GM21528 (cell line): Measurements from ENCODE around the gene LDLRAD3.

Source experiments
- ATAC-seq: cut with Tn5 transposase; IDR thresholded peaks from one replicate; pipeline ENCODE4 v1.9.1; 2021; ENCODE audit warnings: mild to moderate bottlenecking, moderate library complexity; ENCODE audit not compliant: unreplicated experiment, low FRiP score

Gene LDLRAD3

DNA sequence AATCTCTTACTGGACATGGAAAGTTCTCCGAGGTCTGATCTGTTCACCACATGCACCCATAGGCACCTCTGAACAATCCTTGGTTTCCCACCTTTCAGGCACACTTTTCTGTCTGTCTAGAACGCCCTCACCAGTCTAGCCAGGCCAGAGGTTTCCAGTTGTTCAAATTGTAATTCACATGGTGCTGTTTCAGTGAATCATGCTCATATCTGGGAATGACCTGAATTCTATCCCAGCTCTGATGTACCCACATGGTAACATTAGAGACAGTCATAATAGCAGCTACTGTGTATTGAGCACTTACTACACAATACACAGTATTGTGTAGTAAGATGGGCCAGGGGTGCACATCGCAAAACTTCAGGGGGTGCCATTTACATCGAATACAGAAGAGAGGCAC lies 207.1 kb downstream of the LDLRAD3 start:
- no peak for ATAC-seq

DNA sequence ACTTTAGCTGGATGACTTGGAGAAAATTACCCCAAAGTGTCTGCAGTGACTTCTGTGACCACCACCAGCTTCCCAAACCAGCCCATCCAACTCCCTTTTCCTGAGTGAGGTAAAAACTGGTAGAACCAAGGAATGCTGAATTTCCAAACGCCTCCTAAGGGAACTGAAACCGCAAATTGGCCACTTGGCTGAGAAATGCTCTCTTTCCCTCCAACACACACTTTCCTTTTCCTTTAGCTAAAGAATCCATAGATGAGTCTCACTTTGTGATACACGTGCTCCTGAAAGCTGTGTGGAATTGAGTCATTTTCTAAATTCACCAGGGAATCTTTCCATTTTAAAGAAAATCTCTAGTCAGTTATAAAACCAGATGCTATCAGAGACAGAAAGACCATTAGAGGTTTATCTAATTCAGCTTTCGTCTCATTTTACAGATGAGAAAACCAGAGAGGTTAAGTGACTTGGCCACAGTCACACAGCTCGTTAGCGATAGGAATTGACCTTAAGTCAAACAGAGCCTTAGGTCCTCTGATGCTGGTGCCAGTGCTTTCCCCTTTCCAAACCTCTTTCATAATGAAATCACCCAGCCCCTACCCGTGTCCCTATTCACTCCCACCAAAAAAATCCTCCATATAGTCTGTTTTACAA lies 208.2 kb downstream of the LDLRAD3 start:
- no peak for ATAC-seq

DNA sequence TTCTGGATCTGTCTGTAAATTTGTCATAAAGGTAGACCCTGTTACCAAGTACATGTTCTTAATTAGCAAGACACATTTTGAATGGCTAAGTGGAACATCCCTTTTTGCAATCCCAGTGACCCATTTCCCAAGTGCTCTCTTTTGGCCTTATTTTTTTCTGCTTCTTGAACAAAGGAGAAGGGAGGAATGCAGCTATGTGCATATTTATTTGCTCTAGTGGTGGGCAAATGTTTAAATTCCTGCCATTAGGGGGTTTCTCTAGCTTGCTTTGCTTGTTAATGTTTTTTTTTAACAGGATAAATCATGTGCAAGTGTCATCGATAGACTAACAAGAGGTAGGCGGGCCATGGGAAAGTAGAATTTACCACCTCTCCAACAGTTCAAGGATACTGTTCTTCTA lies 209.7 kb downstream of the LDLRAD3 start:
- no peak for ATAC-seq

DNA sequence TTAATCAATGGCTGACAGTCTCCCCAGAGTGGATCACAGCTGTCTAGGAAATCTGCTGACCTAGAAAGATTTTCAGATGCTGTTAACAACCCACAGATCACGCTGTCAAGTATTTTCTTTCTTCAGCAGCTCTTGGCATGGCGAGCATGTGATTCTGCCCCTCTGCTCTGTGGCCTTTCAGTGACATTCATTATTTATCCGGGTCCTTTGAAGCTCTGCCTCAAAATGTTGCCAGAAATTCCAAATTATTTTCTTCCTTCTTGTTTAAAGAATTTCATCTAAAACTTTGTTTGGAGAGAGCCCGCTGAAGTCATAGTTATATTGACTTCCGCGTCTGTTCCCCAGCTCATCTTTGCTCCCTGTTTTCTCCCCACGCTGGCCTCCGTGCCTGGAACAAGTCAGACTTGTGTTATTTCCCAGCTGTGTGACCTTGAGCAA lies 211.3 kb downstream of the LDLRAD3 start:
- no peak for ATAC-seq

DNA sequence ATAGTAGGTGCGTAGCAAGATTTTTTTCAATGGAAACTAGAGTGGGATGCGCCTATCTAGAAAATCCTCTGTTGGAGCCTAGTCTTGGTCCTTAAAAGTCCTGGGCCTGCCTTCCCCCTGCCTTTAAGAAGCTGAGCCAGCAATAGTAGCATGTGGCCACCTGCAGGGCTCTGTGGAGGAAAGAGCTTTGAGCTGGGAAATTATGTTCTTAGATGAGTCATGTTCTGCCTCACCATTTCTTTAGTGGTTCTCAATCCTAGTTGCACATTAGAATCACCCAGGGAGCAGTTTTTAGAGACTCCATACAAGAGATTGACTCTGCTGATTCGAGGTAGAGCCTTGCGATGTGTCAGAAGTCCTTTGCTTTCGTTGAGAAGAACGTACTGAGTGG lies 211.9 kb downstream of the LDLRAD3 start:
- no peak for ATAC-seq

DNA sequence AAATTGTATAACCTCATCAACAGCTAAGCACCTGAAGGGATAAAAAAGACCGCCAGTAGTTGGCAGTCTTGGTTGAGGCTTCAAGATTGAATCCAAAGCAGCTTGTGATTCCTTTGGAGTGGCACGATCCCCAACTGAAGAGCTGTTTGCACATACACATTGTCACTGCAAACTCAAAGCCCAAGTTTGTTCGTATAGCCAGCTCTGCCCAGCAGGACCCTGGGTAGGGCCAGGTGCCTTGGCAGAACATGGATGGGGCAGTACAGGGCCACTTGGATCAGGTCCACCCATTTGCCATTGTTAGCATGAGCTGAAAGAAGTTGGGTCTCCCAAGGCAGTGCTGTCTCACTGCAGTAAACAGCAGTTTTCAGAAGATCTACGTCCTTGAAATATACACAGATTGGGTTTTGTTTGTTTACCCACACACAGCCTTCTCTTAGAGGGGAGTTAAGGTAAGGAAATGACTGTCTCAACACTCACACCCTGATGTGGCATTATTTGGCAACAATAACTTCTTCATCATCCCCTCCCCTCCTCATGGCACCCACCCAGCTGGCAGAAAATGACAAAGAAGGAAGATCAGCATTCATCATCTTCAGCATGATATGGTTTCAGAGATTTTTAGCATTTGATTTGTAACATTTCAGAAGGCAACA lies 212.4 kb downstream of the LDLRAD3 start:
- ATAC-seq: no peak

DNA sequence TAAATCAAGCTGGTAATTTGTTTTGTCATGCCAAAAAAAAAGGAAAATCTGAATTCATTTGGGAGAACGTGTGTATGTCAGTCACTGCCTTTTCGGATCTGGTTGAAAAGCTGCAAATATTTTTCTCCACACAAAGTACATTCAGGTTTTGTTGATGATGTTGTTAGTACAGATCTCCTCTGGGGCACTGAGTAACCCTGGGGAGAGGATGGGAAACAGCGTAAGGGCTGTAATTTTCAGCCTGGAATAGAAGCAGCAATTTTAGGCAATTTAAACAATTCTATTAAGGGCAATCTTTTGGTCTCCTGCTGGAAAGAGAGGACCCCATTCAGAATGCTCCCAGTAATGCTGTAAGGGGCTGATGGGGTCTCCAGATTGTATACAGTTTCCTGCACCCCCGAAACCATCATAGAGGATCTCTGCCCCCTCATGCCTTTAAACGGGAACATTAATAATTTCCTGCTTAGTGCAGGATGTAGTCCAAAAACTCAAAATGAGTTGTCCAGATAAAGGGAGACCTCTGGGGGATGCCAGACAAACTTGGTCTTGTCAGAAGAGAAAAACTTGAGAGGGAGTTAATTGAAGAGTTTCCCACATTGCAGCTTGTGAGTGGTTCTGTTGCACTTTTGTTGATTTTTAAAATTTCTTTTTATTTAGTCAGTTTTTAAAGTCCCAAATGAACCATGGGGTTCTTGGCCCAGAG lies 213.1 kb downstream of the LDLRAD3 start:
- ATAC-seq: no peak

DNA sequence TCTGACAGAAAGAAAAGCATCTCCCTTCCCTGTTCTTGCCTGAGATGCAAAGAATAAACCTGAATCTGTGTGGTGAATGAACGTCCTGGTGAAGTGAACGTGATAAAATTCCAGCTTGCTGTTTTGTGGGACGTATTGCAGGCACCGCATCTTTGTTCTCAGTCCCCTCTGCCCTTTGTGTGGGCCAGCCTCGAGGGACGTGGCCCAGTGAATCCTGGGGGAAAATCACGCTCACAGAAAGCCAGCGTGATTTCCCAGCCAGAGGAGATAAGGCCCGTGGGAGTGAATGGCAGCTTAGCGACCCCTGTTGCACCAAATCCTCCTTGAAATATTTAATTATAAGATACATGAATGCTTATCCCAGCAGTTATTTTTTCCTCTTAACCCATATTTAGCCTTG lies 216.2 kb downstream of the LDLRAD3 start:
- ATAC-seq: no peak

DNA sequence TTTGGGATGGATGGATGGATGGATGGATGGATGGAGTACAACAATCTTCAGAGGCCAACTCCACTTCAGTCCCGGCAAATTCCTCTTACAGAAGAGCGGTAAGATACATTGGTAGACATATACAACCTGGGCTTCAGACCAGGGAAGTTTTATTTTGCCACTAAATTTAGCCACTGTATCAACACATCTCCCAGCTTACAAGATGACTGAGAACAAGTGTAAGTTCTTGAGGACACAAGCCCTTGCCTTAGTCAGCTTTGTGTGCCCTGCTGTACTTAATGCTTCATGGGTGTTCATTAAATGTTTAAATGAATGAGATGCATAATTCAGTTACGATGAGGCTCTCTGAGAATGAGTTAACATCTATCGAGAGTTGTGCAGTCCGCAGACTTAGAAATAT lies 217.7 kb downstream of the LDLRAD3 start:
- ATAC-seq: no peak

DNA sequence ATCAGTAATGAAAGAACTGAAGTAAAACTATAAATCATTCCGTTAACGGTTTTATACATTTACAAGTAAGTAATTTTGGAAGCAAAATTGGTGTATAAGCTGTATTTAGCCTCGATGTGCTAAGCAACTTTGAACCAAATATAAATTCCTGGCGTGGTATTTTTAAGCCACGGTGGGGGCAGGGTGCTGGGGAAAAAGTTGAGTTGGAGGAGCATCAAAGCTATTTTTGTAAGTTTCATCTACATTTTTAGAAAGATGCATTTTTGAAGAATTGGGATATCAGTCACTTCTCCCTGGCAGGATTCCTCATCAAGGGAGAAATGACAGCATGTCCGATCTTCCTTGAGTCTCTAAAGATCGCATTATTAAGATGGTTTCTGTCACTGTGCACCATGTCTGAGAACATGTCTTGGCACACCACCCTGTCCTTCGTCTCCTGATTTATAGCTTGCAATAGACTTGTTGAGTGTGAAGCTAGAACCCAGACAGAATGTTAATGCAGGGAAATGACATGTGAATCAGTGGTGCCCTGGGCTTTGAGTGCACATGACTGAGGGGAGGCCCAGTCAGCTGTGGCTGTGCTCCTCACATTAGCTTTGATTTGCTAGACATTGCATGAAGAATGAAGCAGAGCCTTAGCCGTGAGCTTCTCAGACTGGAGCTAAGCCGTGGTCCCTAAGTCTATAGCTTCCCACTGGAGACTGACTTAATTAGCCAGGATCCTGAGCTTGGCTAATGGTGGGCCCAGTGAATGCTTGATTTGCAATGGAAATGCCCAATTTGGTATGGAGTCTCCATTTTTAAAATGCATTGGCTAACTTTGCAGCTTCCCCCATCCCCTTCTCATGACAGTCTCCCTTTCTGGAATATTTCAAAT lies 218.4 kb downstream of the LDLRAD3 start:
- no peak for ATAC-seq

DNA sequence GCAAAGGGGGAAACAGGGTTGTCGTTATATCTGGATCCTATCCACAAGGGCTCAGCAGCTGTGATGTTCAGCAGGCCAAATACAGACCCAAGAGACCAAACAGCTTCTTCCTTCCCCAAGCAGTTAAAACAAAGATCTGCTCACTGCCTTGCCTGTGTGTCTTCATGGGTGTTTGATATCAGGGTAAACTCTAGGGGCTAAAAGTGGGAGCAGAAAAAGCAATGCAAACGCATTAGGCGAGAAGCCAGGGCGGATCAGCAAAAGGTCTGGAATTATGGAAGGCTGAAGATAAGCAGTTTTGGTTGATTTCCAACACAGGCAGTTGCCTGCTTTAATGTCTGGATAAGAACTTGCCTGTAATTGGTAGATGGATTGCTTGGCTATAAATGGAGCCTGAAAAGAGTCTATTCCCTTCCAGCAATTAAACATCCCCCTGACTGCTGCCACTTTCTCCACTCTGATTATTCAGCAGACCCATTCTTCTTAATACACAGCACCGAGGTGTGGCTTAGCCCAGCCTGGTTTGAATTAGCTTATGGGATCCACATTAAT lies 219.1 kb downstream of the LDLRAD3 start:
- no peak for ATAC-seq

DNA sequence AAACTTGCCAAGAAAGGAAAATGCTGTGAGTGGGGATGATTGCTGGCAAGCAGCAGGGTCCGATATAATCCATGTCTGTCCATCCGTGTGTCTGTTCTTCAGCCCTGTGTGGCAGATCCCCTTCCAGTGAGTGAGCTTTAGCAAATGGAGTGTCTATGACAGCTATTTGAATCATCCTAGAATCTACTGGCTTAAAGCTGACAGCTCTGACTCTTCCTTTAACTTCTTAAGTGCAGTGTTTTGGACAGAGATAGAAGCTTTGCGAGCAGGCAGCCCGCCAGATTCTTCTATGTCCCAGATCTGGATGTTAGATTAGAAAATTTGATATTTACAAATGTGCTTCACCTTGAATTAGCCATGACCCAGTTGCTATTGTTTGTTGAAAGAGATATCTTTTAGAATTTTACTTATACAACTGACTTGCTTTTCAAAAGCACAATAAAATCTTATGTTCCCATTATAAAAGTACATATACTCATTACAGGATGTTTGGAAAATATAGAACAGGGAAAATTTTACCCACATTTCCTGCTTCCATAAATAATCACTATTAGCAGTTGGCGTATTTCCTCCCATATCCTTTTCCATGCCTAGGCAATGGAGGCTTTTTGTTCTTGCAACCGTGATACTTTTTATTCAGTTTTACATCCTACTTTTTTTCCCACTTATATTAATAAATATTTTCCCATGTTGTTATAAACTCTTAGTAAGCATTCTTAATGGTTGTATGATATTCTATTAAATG lies 220.8 kb downstream of the LDLRAD3 start:
- ATAC-seq: no peak

DNA sequence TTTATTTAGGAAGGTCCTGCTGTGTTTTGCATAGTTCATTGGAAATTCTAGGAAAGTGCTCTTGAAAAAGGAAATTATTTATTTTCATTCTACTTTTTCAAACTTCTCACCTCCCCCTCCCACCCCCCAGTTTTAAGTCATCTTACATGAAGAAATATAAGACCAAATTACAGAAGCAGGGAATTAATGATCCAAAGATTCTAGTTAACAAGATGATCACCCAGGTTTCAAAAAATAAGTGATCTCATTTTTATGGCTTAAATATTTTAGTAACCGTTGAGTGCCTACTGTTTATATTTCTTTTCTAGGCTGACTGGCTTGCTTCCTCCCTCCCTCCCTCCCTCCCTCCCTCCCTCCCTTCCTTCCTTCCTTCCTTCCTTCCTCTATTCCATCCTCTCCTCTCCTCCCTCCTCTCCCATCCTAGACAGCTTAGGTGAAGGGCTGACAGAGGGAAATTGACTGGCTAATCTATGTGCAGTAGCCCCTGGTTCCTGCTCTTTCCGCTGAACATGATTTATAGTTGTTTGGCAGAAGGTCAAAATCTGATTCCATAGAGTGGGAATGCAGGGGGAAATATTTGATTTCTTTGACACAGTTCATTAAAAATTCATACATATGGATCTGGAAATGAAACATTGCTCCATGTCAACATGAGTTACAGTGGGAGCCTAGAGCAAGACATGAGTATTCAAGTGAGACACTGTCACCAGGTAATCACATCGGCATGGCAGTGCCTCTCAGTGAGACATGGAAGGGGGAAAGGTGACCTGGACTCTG lies 221.9 kb downstream of the LDLRAD3 start:
- ATAC-seq: no peak

DNA sequence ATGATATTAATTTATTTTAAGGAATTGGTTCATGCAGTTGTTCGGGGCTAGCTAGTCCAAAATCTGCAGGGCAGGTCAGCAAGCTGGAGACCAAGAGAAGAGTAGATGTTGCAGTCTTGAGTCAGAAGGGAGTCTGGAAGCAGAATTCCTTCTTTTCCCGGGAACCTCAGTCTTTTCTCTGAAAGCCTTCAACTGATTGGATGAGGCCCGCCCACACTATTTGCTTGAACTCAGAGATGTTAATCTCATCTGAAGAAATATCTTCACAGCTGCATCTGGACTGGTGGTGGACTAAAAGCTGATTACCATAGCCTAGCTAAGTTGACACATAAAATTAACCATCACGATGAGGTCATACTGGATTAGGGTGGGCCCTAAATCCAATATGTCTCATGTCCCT lies 223.2 kb downstream of the LDLRAD3 start:
- no peak for ATAC-seq

DNA sequence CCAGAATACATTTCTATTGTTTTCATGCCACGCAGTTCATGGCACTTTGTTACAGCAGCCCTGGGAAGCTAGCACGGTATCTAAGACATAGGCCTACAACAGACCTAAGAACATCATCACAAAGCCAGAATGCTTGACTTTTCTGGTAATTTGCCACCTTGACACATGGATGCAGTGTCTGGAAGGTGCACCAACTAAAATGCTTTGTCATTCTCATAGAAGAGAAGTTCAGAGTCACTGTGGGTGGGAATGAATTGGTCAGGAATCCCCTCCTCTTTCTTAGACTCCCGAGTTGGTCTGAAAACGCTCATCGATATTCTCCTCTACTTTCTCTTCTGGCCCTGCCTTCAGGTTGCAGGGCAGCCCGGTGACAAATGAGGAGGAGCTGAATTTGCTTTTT lies 223.9 kb downstream of the LDLRAD3 start:
- ATAC-seq: no peak

DNA sequence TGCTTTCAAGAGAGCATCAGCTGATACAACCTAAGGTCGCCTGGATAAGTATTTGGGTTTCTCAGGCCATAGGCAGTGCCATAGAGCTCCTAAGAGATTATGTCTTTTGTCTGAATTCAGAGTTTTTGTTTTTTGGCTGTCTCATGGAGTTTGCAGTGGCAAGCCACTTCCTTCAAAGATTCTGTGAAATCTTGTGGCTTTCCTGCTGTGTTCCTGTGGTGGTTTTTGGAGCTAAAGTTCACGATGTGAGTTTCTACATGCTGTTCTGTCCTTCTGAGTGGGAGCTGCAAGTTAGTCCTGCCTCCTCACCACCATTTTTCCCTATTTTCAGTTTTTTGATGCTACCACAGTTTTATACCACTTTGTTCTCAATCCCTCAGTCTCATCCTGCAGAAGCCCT lies 234.0 kb downstream of the LDLRAD3 start:
- no peak for ATAC-seq

DNA sequence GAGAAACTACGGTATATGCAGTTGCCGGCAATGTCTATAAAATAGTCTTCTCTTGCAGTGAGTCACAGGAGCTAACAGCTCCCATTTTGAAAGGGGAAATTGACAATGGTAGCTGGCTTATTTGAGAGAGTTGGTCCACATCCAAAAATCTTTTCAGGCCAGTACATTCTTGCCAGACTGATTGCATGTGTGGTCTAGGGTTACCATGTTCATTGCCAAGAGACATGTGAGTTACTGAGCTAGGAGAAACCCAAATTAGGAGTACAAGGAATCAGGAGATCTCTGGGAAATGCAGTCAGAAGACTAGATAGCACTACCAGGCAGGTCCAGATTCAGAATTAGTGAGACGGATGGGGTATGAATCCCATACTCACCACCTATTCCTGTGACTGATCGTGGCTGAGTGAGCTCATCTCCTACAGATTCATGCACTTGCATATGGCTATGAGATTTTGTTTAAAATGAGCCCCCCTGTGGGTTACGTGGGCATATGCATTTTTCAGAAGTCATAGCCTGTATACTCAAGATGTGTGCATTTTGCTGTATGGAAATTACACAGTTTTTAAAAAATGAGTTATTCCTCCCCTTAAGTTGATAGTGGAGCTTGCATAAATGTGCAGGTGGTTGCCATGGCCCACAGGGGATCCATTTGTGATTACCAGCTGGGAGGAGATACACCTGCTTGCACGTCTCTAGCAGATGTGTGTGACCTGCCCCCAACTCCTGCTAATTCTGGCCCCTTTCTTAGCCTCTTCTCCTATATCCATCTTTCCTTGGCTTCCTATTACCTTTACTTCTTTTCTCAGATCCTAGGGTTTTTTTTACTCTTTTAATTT lies 242.7 kb downstream of the LDLRAD3 start:
- no peak for ATAC-seq

DNA sequence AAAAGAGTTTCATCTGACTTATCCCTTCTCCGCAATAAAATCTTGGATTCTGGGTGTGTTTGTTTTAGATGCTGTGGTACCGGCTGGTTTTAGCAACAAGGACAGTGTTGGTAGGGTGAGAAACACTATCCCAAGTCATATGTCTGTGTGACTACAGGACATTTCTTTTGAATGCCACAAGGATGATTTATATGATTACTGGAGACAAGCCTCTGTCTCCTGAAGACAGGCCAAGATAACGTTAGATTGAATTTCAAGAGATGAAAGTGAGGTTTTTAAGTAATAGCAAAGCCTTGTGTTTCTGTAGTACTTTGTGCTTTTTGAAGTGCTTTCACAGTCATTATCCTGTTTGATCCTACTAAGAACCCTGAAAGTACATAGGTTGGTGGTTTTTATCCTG lies 243.8 kb downstream of the LDLRAD3 start:
- no peak for ATAC-seq
